Right renal cortex interstitium (tissue), 3 donors: ENCODE data around the gene NELFE. TPM values are rescaled to one million over a fixed set of nuclear protein-coding genes. Genes with fewer than 3 reads are reported as not detected.
"Not testable (repeated sequence)": the region's sequence is repeated elsewhere in the genome, so short reads cannot be mapped to it uniquely, and the experiment has no call there.

Source experiments
- DNase-seq, 3 donors: peaks; one replicate each; pipeline ENCODE4 v3.0.0-alpha.2; 2013; ENCODE audit warnings: low read depth in 3 of 3, low spot score in 2 of 3
- polyA plus RNA-seq, 3 donors: library from polyadenylated mRNA; unstranded; fragments of 120-200 nt; gene quantifications; one replicate each; pipeline ENCODE4 v1.2.1, GENCODE V29; 2013; ENCODE audit not compliant: insufficient read length in 3 of 3

NELFE gene
- polyA plus RNA-seq, 3 donors: 90.8 to 94.0 (median 92.7) TPM

- DNase-seq: no peak
These were observed 39.0 kb downstream of the NELFE start for GRCh38 chr6:31919624-31920303.

- DNase-seq: no peak
These were observed 40.6 kb downstream of the NELFE start for GRCh38 chr6:31918069-31918720.

GRCh38 chr6:31915756-31916155 lies 43.0 kb downstream of the NELFE start:
- DNase-seq: no peak

GRCh38 chr6:31915351-31915750 lies 43.4 kb downstream of the NELFE start:
- no peak for DNase-seq

GRCh38 chr6:31911826-31912585 lies 46.8 kb downstream of the NELFE start:
- no peak for DNase-seq

GRCh38 chr6:31909298-31909697 lies 49.5 kb downstream of the NELFE start:
- not testable (repeated sequence) for DNase-seq

- no peak for DNase-seq
These were observed 50.0 kb downstream of the NELFE start for GRCh38 chr6:31908791-31909190.

GRCh38 chr6:31908255-31908654 lies 50.5 kb downstream of the NELFE start:
- not testable (repeated sequence) for DNase-seq

- no peak for DNase-seq
These were observed 51.5 kb downstream of the NELFE start for GRCh38 chr6:31907158-31907813.

- DNase-seq: not testable (repeated sequence)
These were observed 52.0 kb downstream of the NELFE start for GRCh38 chr6:31906727-31907126.

GRCh38 chr6:31906122-31906521 lies 52.6 kb downstream of the NELFE start:
- DNase-seq: no peak

GRCh38 chr6:31905041-31905440 lies 53.7 kb downstream of the NELFE start:
- no peak for DNase-seq

- DNase-seq: no peak
These were observed 54.8 kb downstream of the NELFE start for GRCh38 chr6:31903957-31904356.

Other genes with a start within 250 kb of the NELFE start
- gene LY6G6D, start 243.6 kb downstream of the NELFE start, polyA plus RNA-seq: under 1 TPM in 1 of 3 donors, not detected in 2; 0.34 TPM
- gene LY6G6C, start 237.2 kb downstream of the NELFE start, polyA plus RNA-seq: under 1 TPM; 0.18 to 0.28 (median 0.22) TPM
- 1 to 10 TPM; 1.1 to 2.3 (median 1.4) TPM for gene MPIG6B, start 235.6 kb downstream of the NELFE start, polyA plus RNA-seq
- gene DDAH2, start 229.7 kb downstream of the NELFE start, polyA plus RNA-seq: 100 to 1,000 TPM; 157 to 166 (median 162) TPM
- gene CLIC1, start 222.4 kb downstream of the NELFE start, polyA plus RNA-seq: 100 to 1,000 TPM; 313 to 334 (median 325) TPM
- gene MSH5, start 219.0 kb downstream of the NELFE start, polyA plus RNA-seq: 10 to 100 TPM; 13.8 to 16.7 (median 15.3) TPM
- gene SAPCD1, start 196.3 kb downstream of the NELFE start, polyA plus RNA-seq: 1 to 10 TPM; 2.1 to 7.4 (median 6.0) TPM
- 1 to 10 TPM; 6.8 to 9.4 (median 8.5) TPM for gene VWA7, start 181.6 kb downstream of the NELFE start, polyA plus RNA-seq
- 10 to 100 TPM; 57.2 to 59.4 (median 58.1) TPM for gene VARS1, start 163.2 kb downstream of the NELFE start, polyA plus RNA-seq
- 10 to 100 TPM; 86.8 to 93.1 (median 87.3) TPM for gene LSM2, start 152.0 kb downstream of the NELFE start, polyA plus RNA-seq
- gene HSPA1L, start 143.7 kb downstream of the NELFE start, polyA plus RNA-seq: 1 to 10 TPM; 4.1 to 4.3 (median 4.3) TPM
- 100 to 1,000 TPM in 1 of 3 donors, 10 to 100 TPM in 2; 83.5 to 115 (median 87.1) TPM for gene HSPA1A, start 143.4 kb downstream of the NELFE start, polyA plus RNA-seq
- 100 to 1,000 TPM; 112 to 164 (median 134) TPM for gene HSPA1B, start 131.2 kb downstream of the NELFE start, polyA plus RNA-seq
- gene NEU1, start 96.2 kb downstream of the NELFE start, polyA plus RNA-seq: 10 to 100 TPM; 69.0 to 89.7 (median 77.5) TPM
- gene SLC44A4, start 80.0 kb downstream of the NELFE start, polyA plus RNA-seq: 10 to 100 TPM; 34.7 to 45.8 (median 43.8) TPM
- gene EHMT2, start 61.3 kb downstream of the NELFE start, polyA plus RNA-seq: 10 to 100 TPM; 67.9 to 74.0 (median 68.5) TPM
- 10 to 100 TPM; 23.5 to 27.3 (median 25.5) TPM for gene ZBTB12, start 56.9 kb downstream of the NELFE start, polyA plus RNA-seq
- 1 to 10 TPM; 3.3 to 4.3 (median 4.0) TPM for gene C2, start 31.3 kb downstream of the NELFE start, polyA plus RNA-seq
- 10 to 100 TPM in 1 of 3 donors, 1 to 10 TPM in 2; 5.0 to 17.5 (median 5.7) TPM for gene CFB, start 12.9 kb downstream of the NELFE start, polyA plus RNA-seq
- gene SKIC2, start 204 bp upstream of the NELFE start, polyA plus RNA-seq: 10 to 100 TPM; 35.7 to 49.2 (median 37.6) TPM
- 10 to 100 TPM; 25.7 to 26.8 (median 26.0) TPM for gene DXO, start 13.2 kb upstream of the NELFE start, polyA plus RNA-seq
- 10 to 100 TPM; 10.9 to 22.9 (median 13.1) TPM for gene C4A, start 23.1 kb upstream of the NELFE start, polyA plus RNA-seq
- 10 to 100 TPM; 12.0 to 24.1 (median 14.0) TPM for gene C4B, start 55.8 kb upstream of the NELFE start, polyA plus RNA-seq
- 1 to 10 TPM in 1 of 3 donors, under 1 TPM in 2; 0.55 to 1.3 (median 0.58) TPM for gene CYP21A2, start 79.4 kb upstream of the NELFE start, polyA plus RNA-seq
- gene TNXB, start 150.4 kb upstream of the NELFE start, polyA plus RNA-seq: 1 to 10 TPM; 2.4 to 2.7 (median 2.5) TPM
- 10 to 100 TPM; 83.2 to 94.0 (median 84.1) TPM for gene ATF6B, start 169.3 kb upstream of the NELFE start, polyA plus RNA-seq
- 1 to 10 TPM; 7.0 to 7.5 (median 7.5) TPM for gene FKBPL, start 171.3 kb upstream of the NELFE start, polyA plus RNA-seq
- gene PRRT1, start 193.0 kb upstream of the NELFE start, polyA plus RNA-seq: 1 to 10 TPM; 2.0 to 2.5 (median 2.1) TPM
- gene PPT2, start 195.2 kb upstream of the NELFE start, polyA plus RNA-seq: 10 to 100 TPM; 28.5 to 32.0 (median 28.8) TPM
- gene EGFL8, start 205.6 kb upstream of the NELFE start, polyA plus RNA-seq: 10 to 100 TPM; 13.7 to 16.5 (median 16.3) TPM
- gene AGPAT1, start 217.1 kb upstream of the NELFE start, polyA plus RNA-seq: 100 to 1,000 TPM in 1 of 3 donors, 10 to 100 TPM in 2; 93.5 to 106 (median 99.4) TPM
- gene RNF5, start 219.4 kb upstream of the NELFE start, polyA plus RNA-seq: 100 to 1,000 TPM in 1 of 3 donors, 10 to 100 TPM in 2; 93.0 to 113 (median 98.6) TPM
- gene AGER, start 225.3 kb upstream of the NELFE start, polyA plus RNA-seq: 10 to 100 TPM in 2 of 3 donors, 1 to 10 TPM in 1; 8.6 to 15.8 (median 10.8) TPM
- 100 to 1,000 TPM; 150 to 165 (median 155) TPM for gene PBX2, start 231.2 kb upstream of the NELFE start, polyA plus RNA-seq
- 1 to 10 TPM; 7.7 to 9.9 (median 8.4) TPM for gene GPSM3, start 233.7 kb upstream of the NELFE start, polyA plus RNA-seq